Loucy (cell line): ENCODE data around the gene MRPL47.

Source experiments
- H2AFZ ChIP-seq: fragments of 200-600 bp; sonication (generic); 2 replicates; pipeline ENCODE4 v1.6.0; 2016; ENCODE audit warnings: antibody characterized with exemption, mild to moderate bottlenecking, low read length, moderate library complexity
- H3F3A ChIP-seq: fragments of 200-600 bp; 2 replicates; pipeline ENCODE4 v1.6.0; 2016; ENCODE audit warnings: antibody characterized with exemption, low read depth, mild to moderate bottlenecking
- H3K27me3 ChIP-seq: fragments of 200-600 bp; sonication (generic); 2 replicates; pipeline ENCODE4 v1.6.1; 2014; ENCODE audit warnings: low read length, mild to moderate bottlenecking; ENCODE audit not compliant: insufficient read depth, poor library complexity, severe bottlenecking
- H3K36me3 ChIP-seq: fragments of 200-600 bp; sonication (generic); 2 replicates; pipeline ENCODE4 v1.6.1; 2016; ENCODE audit warnings: low read length; ENCODE audit not compliant: insufficient read depth
- H3K4me1 ChIP-seq: fragments of 200-600 bp; sonication (generic); 2 replicates; pipeline ENCODE4 v1.5.1; 2014; ENCODE audit warnings: low read length, mild to moderate bottlenecking; ENCODE audit not compliant: insufficient read depth, poor library complexity, severe bottlenecking
- H3K4me2 ChIP-seq: fragments of 200-600 bp; sonication (generic); 2 replicates; pipeline ENCODE4 v1.6.0; 2014; ENCODE audit warnings: antibody characterized with exemption, low read length, low read depth, mild to moderate bottlenecking; ENCODE audit not compliant: poor library complexity, severe bottlenecking
- H3K4me3 ChIP-seq: fragments of 200-600 bp; sonication (generic); 2 replicates; pipeline ENCODE4 v1.5.1; 2014; ENCODE audit warnings: low read length, mild to moderate bottlenecking, mixed read lengths; ENCODE audit not compliant: poor library complexity, severe bottlenecking
- H3K79me2 ChIP-seq: fragments of 200-600 bp; sonication (generic); 2 replicates; pipeline ENCODE4 v1.6.1; 2014; ENCODE audit warnings: low read length; ENCODE audit not compliant: insufficient read depth
- H3K9ac ChIP-seq: fragments of 200-600 bp; sonication (generic); 2 replicates; pipeline ENCODE4 v1.6.0; 2014; ENCODE audit warnings: mild to moderate bottlenecking, low read depth, low read length, moderate library complexity; ENCODE audit not compliant: poor library complexity, severe bottlenecking
- H3K9me2 ChIP-seq: fragments of 200-600 bp; sonication (generic); replicated peaks from 2 replicates; pipeline ENCODE4 v1.6.1; 2016; ENCODE audit warnings: low read depth, low read length, mixed read lengths
- H3K9me3 ChIP-seq: fragments of 200-600 bp; sonication (generic); 2 replicates; pipeline ENCODE4 v1.6.1; 2014; ENCODE audit warnings: mild to moderate bottlenecking, antibody characterized with exemption, low read length, low read depth; ENCODE audit not compliant: insufficient read depth
- H4K20me1 ChIP-seq: fragments of 200-600 bp; sonication (generic); 2 replicates; pipeline ENCODE4 v1.6.0; 2014; ENCODE audit warnings: antibody characterized with exemption, low read length, mild to moderate bottlenecking; ENCODE audit not compliant: insufficient read depth, poor library complexity, severe bottlenecking
- CTCF ChIP-seq: fragments of 200-600 bp; sonication (generic); conservative IDR thresholded peaks from 2 replicates; pipeline ENCODE4 v1.5.1; 2014; ENCODE audit warnings: mild to moderate bottlenecking, antibody characterized with exemption, low read length
- EZH2phosphoT487 ChIP-seq: fragments of 200-600 bp; IDR thresholded peaks from 2 replicates; pipeline ENCODE4 v1.6.1; 2018; ENCODE audit warnings: antibody characterized with exemption, mild to moderate bottlenecking, moderate library complexity, borderline replicate concordance

The MRPL47 gene

DNA sequence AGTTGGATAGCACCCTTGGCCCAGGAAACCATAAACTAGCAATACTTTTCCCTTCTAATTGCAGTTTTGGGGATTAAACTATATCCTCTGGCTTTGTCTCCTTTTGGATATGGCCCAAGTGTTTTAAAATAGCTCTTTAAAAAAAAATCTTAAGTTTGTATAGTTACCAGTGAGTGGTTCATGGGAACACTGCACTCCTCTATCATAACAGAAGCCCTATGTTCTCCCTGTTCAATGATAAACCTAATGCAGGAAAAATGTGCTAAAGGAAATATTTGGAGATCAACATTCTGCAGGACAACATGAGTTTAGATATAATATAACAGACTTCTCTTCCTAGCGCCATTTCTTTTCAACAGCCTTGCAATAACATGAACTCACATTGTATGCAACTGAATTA, 13.1 kb downstream of the MRPL47 start:
- Histone ChIP-seq H3F3A (no peaks in the 10 kb centered on the region), H3K36me3 (peaks cover 89% of the 10 kb centered on the region), H3K9ac (no peak overlapping the region)

GRCh38 chr3:179590669-179591068, 13.8 kb downstream of the MRPL47 start:
- H3F3A ChIP-seq = no peaks in the 10 kb centered on the region
- no peaks in the 10 kb centered on the region for H3K27me3 ChIP-seq
- H2AFZ ChIP-seq = no peak overlapping the region
- peaks cover 4% of the 10 kb centered on the region for H4K20me1 ChIP-seq
- no peak for TF ChIP-seq EZH2phosphoT487
- TF ChIP-seq CTCF = no peak
- H3K79me2 ChIP-seq = peaks cover 4% of the 10 kb centered on the region; the same call in 1 of the 2 replicates
- H3K9ac ChIP-seq = no peak overlapping the region
- no peaks in the 10 kb centered on the region for H3K9me3 ChIP-seq
- H3K4me2 ChIP-seq = no peak overlapping the region
- no peaks in the 10 kb centered on the region for H3K9me2 ChIP-seq
- no peak overlapping the region for H3K4me3 ChIP-seq
- no peaks in the 10 kb centered on the region for H3K4me1 ChIP-seq
- peaks cover 90% of the 10 kb centered on the region for H3K36me3 ChIP-seq

More for the DNA sequence above, 13.1 kb downstream of the MRPL47 start:
- Histone ChIP-seq H3K4me2 (no peak overlapping the region), H3K9me3 (no peaks in the 10 kb centered on the region), H3K4me1 (no peaks in the 10 kb centered on the region), H3K27me3 (no peaks in the 10 kb centered on the region), H3K4me3 (no peak overlapping the region), H3K79me2 (peaks cover 4% of the 10 kb centered on the region; the same call in 1 of the 2 replicates), H2AFZ (no peak overlapping the region), H4K20me1 (peaks cover 4% of the 10 kb centered on the region), H3K9me2 (no peaks in the 10 kb centered on the region)
- no peak for TF ChIP-seq CTCF
- no peak for TF ChIP-seq EZH2phosphoT487

GRCh38 chr3:179589143-179589542, 15.3 kb downstream of the MRPL47 start:
- no peak overlapping the region for H2AFZ ChIP-seq
- no peaks in the 10 kb centered on the region for H3K9me3 ChIP-seq
- no peak overlapping the region for H3K9ac ChIP-seq
- no peak overlapping the region for H3K4me2 ChIP-seq
- H3K36me3 ChIP-seq = peaks cover 93% of the 10 kb centered on the region
- H4K20me1 ChIP-seq = no peaks in the 10 kb centered on the region
- TF ChIP-seq CTCF (no peak), EZH2phosphoT487 (no peak)
- no peaks in the 10 kb centered on the region for H3F3A ChIP-seq
- H3K27me3 ChIP-seq = no peaks in the 10 kb centered on the region
- H3K4me3 ChIP-seq = no peak overlapping the region
- H3K79me2 ChIP-seq = no peaks in the 10 kb centered on the region
- no peaks in the 10 kb centered on the region for H3K9me2 ChIP-seq
- H3K4me1 ChIP-seq = no peaks in the 10 kb centered on the region
